Fibroblast of lung (primary cell): Measurements from ENCODE around the gene TRNP1. TPM values are rescaled to one million over a fixed set of nuclear protein-coding genes. Genes with fewer than 3 reads are reported as not detected.
"Not testable (repeated sequence)": the region's sequence is repeated elsewhere in the genome, so short reads cannot be mapped to it uniquely, and the experiment has no call there.

ENCODE experiments used
- DNase-seq, 2 donors: peaks; one replicate each; pipeline versions ENCODE4 v3.0.0 to v3.0.0-alpha.2; 2010; ENCODE audit warnings: low read depth in 2 of 2
- H2AFZ ChIP-seq: 2 replicates; pipeline ENCODE4 v1.5.1; 2012; ENCODE audit warnings: low read length, control low read depth, inconsistent platforms
- H3K27ac ChIP-seq: 2 replicates; pipeline ENCODE4 v1.5.1; 2011; ENCODE audit warnings: low read length, control low read depth; ENCODE audit not compliant: insufficient read depth
- H3K27me3 ChIP-seq: 2 replicates; pipeline ENCODE4 v1.5.1; 2011; ENCODE audit warnings: mild to moderate bottlenecking, low read length; ENCODE audit not compliant: control insufficient read depth, insufficient read depth
- H3K36me3 ChIP-seq: 2 replicates; pipeline ENCODE4 v1.5.1; 2011; ENCODE audit warnings: low read length; ENCODE audit not compliant: control insufficient read depth, insufficient read depth
- H3K4me1 ChIP-seq: 2 replicates; pipeline ENCODE4 v1.5.1; 2011; ENCODE audit warnings: low read length; ENCODE audit not compliant: control insufficient read depth, insufficient read depth; ENCODE audit errors: extremely low read depth
- H3K4me2 ChIP-seq: 2 replicates; pipeline ENCODE4 v1.5.1; 2011; ENCODE audit warnings: low read length, control low read depth; ENCODE audit not compliant: insufficient read depth; ENCODE audit errors: extremely low read depth
- H3K4me3 ChIP-seq, 4 experiments: fragments of 200-600 bp in 1 of 4; sonication (generic) in 1 of 4; replicated peaks in 1 of 4; 2 replicates each; pipeline ENCODE4 v1.5.1; 2011 to 2016; ENCODE audit warnings: low read length in 4 of 4, low read depth in 3 of 4, mild to moderate bottlenecking in 3 of 4, control low read depth in 2 of 4, inconsistent platforms in 1 of 4, mixed read lengths in 1 of 4; ENCODE audit not compliant: insufficient read depth in 1 of 4; ENCODE audit errors: control extremely low read depth in 1 of 4
- H3K79me2 ChIP-seq: 2 replicates; pipeline ENCODE4 v1.5.1; 2012; ENCODE audit warnings: mild to moderate bottlenecking, low read length, inconsistent platforms; ENCODE audit not compliant: control insufficient read depth, insufficient read depth
- H3K9ac ChIP-seq: 2 replicates; pipeline ENCODE4 v1.5.1; 2011; ENCODE audit warnings: mild to moderate bottlenecking, low read length, control low read depth; ENCODE audit not compliant: insufficient read depth
- H3K9me3 ChIP-seq: 2 replicates; pipeline ENCODE4 v1.5.1; 2012; ENCODE audit warnings: low read depth, low read length; ENCODE audit not compliant: control insufficient read depth, insufficient read depth
- H4K20me1 ChIP-seq: 2 replicates; pipeline ENCODE4 v1.5.1; 2011; ENCODE audit warnings: low read length; ENCODE audit not compliant: control insufficient read depth, insufficient read depth; ENCODE audit errors: extremely low read depth
- CTCF ChIP-seq, 2 donors: IDR thresholded peaks in 1 of 2; conservative IDR thresholded peaks in 1 of 2; 1 replicate in 1 of 2; 2 replicates in 1 of 2; pipeline ENCODE4 v1.5.1; 2011 to 2012; ENCODE audit warnings: low read length in 2 of 2, control low read depth in 1 of 2, inconsistent platforms in 1 of 2, low read depth in 1 of 2, mild to moderate bottlenecking in 1 of 2
- EZH2 ChIP-seq: IDR thresholded peaks from 2 replicates; pipeline ENCODE4 v1.5.1; 2012; ENCODE audit warnings: low read length, control low read depth, mild to moderate bottlenecking; ENCODE audit errors: missing control alignments
- polyA plus RNA-seq, 2 donors: library from polyadenylated mRNA; depleted of rRNA in 1 of 2; stranded (reverse) in 1 of 2; unstranded in 1 of 2; fragments of >200 nt; gene quantifications; 2 replicates each; pipeline ENCODE4 v1.2.1, GENCODE V29; 2011 to 2012; ENCODE audit warnings: missing spikeins in 1 of 2
- total RNA-seq: library from RNA; depleted of rRNA; stranded (reverse); fragments of >200 nt; gene quantifications from 2 replicates; pipeline ENCODE4 v1.2.1, GENCODE V29; 2014

The TRNP1 gene
- total and polyA plus RNA-seq, 2 donors (not counting 1 experiment from before 2014, with no cell fraction given): 16.2 to 32.6 TPM

- peaks cover 18% of the 10 kb centered on the region for H3K36me3 ChIP-seq
- H3K4me1 ChIP-seq: no peaks in the 10 kb centered on the region
- TF ChIP-seq EZH2 (no peak), CTCF (conservative IDR thresholded peaks at IDR 0.05 in 1 of 2, IDR thresholded peaks at IDR 0.05 in 1 of 2; ENCODE audit: low read depth in 1 of 2, low read length in 2 of 2) (no peak)
These were observed 47.2 kb upstream of the TRNP1 start for GRCh38 chr1:26946270-26946669.

GRCh38 chr1:26948725-26949057 is 44.8 kb upstream of the TRNP1 start:
- not testable (repeated sequence) for H3K4me2 ChIP-seq, DNase-seq, H3K27me3 ChIP-seq, H2AFZ ChIP-seq, H3K36me3 ChIP-seq, H3K27ac ChIP-seq, H3K9ac ChIP-seq, H3K79me2 ChIP-seq, H3K9me3 ChIP-seq, H3K4me3 ChIP-seq, H3K4me1 ChIP-seq, H4K20me1 ChIP-seq

More at GRCh38 chr1:26946270-26946669, 47.2 kb upstream of the TRNP1 start:
- H2AFZ ChIP-seq: no peak overlapping the region
- no peaks in the 10 kb centered on the region for H4K20me1 ChIP-seq
- H3K9me3 ChIP-seq: no peaks in the 10 kb centered on the region
- no peaks in the 10 kb centered on the region for H3K79me2 ChIP-seq
- H3K27me3 ChIP-seq: no peaks in the 10 kb centered on the region
- no peak overlapping the region for H3K9ac ChIP-seq
- no peak overlapping the region for H3K4me3 ChIP-seq
- DNase-seq: no peak
- H3K27ac ChIP-seq: no peak overlapping the region
- H3K4me2 ChIP-seq: no peak overlapping the region

GRCh38 chr1:26949266-26949925 is 44.1 kb upstream of the TRNP1 start:
- peak in 1 of 2 donors; percentile 17 for DNase-seq
- Histone ChIP-seq H3K27ac (no peak overlapping the region), H3K4me1 (no peaks in the 10 kb centered on the region)

More at GRCh38 chr1:26949266-26949925, 44.1 kb upstream of the TRNP1 start:
- H3K4me3 ChIP-seq: no peak overlapping the region
- H3K79me2 ChIP-seq: no peaks in the 10 kb centered on the region
- no peaks in the 10 kb centered on the region for H4K20me1 ChIP-seq
- H3K4me2 ChIP-seq: no peak overlapping the region
- H3K9me3 ChIP-seq: no peaks in the 10 kb centered on the region
- no peak overlapping the region for H3K9ac ChIP-seq
- TF ChIP-seq EZH2 (no peak), CTCF (conservative IDR thresholded peaks at IDR 0.05 in 1 of 2, IDR thresholded peaks at IDR 0.05 in 1 of 2; ENCODE audit: low read depth in 1 of 2, low read length in 2 of 2) (no peak)
- peaks cover 8% of the 10 kb centered on the region for H3K36me3 ChIP-seq
- no peaks in the 10 kb centered on the region for H3K27me3 ChIP-seq
- no peak overlapping the region for H2AFZ ChIP-seq
